ENCODE measurements around the gene PILRA. TPM values are rescaled to one million over a fixed set of nuclear protein-coding genes. Genes with fewer than 3 reads are reported as not detected.
A peak's percentile ranks its signal among the peaks of the same experiment; 100 is the strongest.

Gene PILRA
- total RNA-seq, 1 donor from 2014 or later = 4.2 TPM

GRCh38 chr7:100428967-100429636, 55.8 kb downstream of the PILRA start:
- peak; percentile 100 for DNase-seq (ENCODE audit: low spot score)
- Mint-ChIP-seq H3K27ac (ENCODE audit: unreplicated experiment) (peak overlapping the region; percentile 100), H3K4me3 (ENCODE audit: unreplicated experiment) (peak overlapping the region; percentile 98), H3K9me3 (ENCODE audit: unreplicated experiment) (no peaks in the 10 kb centered on the region), H3K4me1 (ENCODE audit: unreplicated experiment) (peaks cover 37% of the 10 kb centered on the region), H3K27me3 (ENCODE audit: unreplicated experiment) (peaks cover 19% of the 10 kb centered on the region), H3K36me3 (ENCODE audit: low read depth, unreplicated experiment) (peaks cover 31% of the 10 kb centered on the region)
- TF ChIP-seq CTCF (IDR thresholded peaks at IDR 0.05; ENCODE audit: unreplicated experiment) = no peak

- Mint-ChIP-seq H3K4me1 (ENCODE audit: unreplicated experiment) (peaks cover 45% of the 10 kb centered on the region), H3K27ac (ENCODE audit: unreplicated experiment) (peak within 1 kb of the TSS; percentile 100), H3K36me3 (ENCODE audit: low read depth, unreplicated experiment) (peaks cover 38% of the 10 kb centered on the region), H3K27me3 (ENCODE audit: unreplicated experiment) (peaks cover 21% of the 10 kb centered on the region), H3K9me3 (ENCODE audit: unreplicated experiment) (no peaks in the 10 kb centered on the region), H3K4me3 (ENCODE audit: unreplicated experiment) (peak within 1 kb of the TSS; percentile 98)
- no peak for TF ChIP-seq CTCF (IDR thresholded peaks at IDR 0.05; ENCODE audit: unreplicated experiment)
- peak; percentile 98 for DNase-seq (ENCODE audit: low spot score)
Measured at GRCh38 chr7:100429637-100430492, 56.6 kb downstream of the PILRA start, which contains the start of gene MEPCE. Gene MEPCE (plus strand): TSS chr7:100429831. CDS start chr7:100430019, 188 bp downstream.

GRCh38 chr7:100430493-100431285, 57.4 kb downstream of the PILRA start:
- Mint-ChIP-seq H3K4me3 (ENCODE audit: unreplicated experiment) (peak overlapping the region; percentile 94), H3K9me3 (ENCODE audit: unreplicated experiment) (no peaks in the 10 kb centered on the region), H3K27ac (ENCODE audit: unreplicated experiment) (peak overlapping the region; percentile 91), H3K4me1 (ENCODE audit: unreplicated experiment) (peaks cover 49% of the 10 kb centered on the region), H3K27me3 (ENCODE audit: unreplicated experiment) (peaks cover 27% of the 10 kb centered on the region), H3K36me3 (ENCODE audit: low read depth, unreplicated experiment) (peaks cover 44% of the 10 kb centered on the region)
- no peak for TF ChIP-seq CTCF (IDR thresholded peaks at IDR 0.05; ENCODE audit: unreplicated experiment)
- DNase-seq (ENCODE audit: low spot score) = no peak

- no peak for TF ChIP-seq CTCF (IDR thresholded peaks at IDR 0.05; ENCODE audit: unreplicated experiment)
- H3K36me3 Mint-ChIP-seq (ENCODE audit: low read depth, unreplicated experiment) = peaks cover 44% of the 10 kb centered on the region
- peak overlapping the region; percentile 94 for H3K4me3 Mint-ChIP-seq (ENCODE audit: unreplicated experiment)
- DNase-seq (ENCODE audit: low spot score) = no peak
- peak overlapping the region; percentile 48 for H3K27ac Mint-ChIP-seq (ENCODE audit: unreplicated experiment)
- peaks cover 27% of the 10 kb centered on the region for H3K27me3 Mint-ChIP-seq (ENCODE audit: unreplicated experiment)
- H3K4me1 Mint-ChIP-seq (ENCODE audit: unreplicated experiment) = peaks cover 45% of the 10 kb centered on the region
- no peaks in the 10 kb centered on the region for H3K9me3 Mint-ChIP-seq (ENCODE audit: unreplicated experiment)
Measured at GRCh38 chr7:100431286-100431735, 58.0 kb downstream of the PILRA start.

Data from endothelial cell (in vitro differentiated cells).